Loucy (cell line): Measurements from ENCODE around the gene C1orf174.
"Not testable (repeated sequence)": the region's sequence is repeated elsewhere in the genome, so short reads cannot be mapped to it uniquely, and the experiment has no call there.

Experiments used
- H2AFZ ChIP-seq: fragments of 200-600 bp; sonication (generic); 2 replicates; pipeline ENCODE4 v1.6.0; 2016; ENCODE audit warnings: antibody characterized with exemption, mild to moderate bottlenecking, low read length, moderate library complexity
- H3F3A ChIP-seq: fragments of 200-600 bp; 2 replicates; pipeline ENCODE4 v1.6.0; 2016; ENCODE audit warnings: antibody characterized with exemption, low read depth, mild to moderate bottlenecking
- H3K27me3 ChIP-seq: fragments of 200-600 bp; sonication (generic); 2 replicates; pipeline ENCODE4 v1.6.1; 2014; ENCODE audit warnings: low read length, mild to moderate bottlenecking; ENCODE audit not compliant: insufficient read depth, poor library complexity, severe bottlenecking
- H3K36me3 ChIP-seq: fragments of 200-600 bp; sonication (generic); 2 replicates; pipeline ENCODE4 v1.6.1; 2016; ENCODE audit warnings: low read length; ENCODE audit not compliant: insufficient read depth
- H3K4me1 ChIP-seq: fragments of 200-600 bp; sonication (generic); 2 replicates; pipeline ENCODE4 v1.5.1; 2014; ENCODE audit warnings: low read length, mild to moderate bottlenecking; ENCODE audit not compliant: insufficient read depth, poor library complexity, severe bottlenecking
- H3K4me2 ChIP-seq: fragments of 200-600 bp; sonication (generic); 2 replicates; pipeline ENCODE4 v1.6.0; 2014; ENCODE audit warnings: antibody characterized with exemption, low read length, low read depth, mild to moderate bottlenecking; ENCODE audit not compliant: poor library complexity, severe bottlenecking
- H3K4me3 ChIP-seq: fragments of 200-600 bp; sonication (generic); 2 replicates; pipeline ENCODE4 v1.5.1; 2014; ENCODE audit warnings: low read length, mild to moderate bottlenecking, mixed read lengths; ENCODE audit not compliant: poor library complexity, severe bottlenecking
- H3K79me2 ChIP-seq: fragments of 200-600 bp; sonication (generic); 2 replicates; pipeline ENCODE4 v1.6.1; 2014; ENCODE audit warnings: low read length; ENCODE audit not compliant: insufficient read depth
- H3K9ac ChIP-seq: fragments of 200-600 bp; sonication (generic); 2 replicates; pipeline ENCODE4 v1.6.0; 2014; ENCODE audit warnings: mild to moderate bottlenecking, low read depth, low read length, moderate library complexity; ENCODE audit not compliant: poor library complexity, severe bottlenecking
- H3K9me2 ChIP-seq: fragments of 200-600 bp; sonication (generic); replicated peaks from 2 replicates; pipeline ENCODE4 v1.6.1; 2016; ENCODE audit warnings: low read depth, low read length, mixed read lengths
- H3K9me3 ChIP-seq: fragments of 200-600 bp; sonication (generic); 2 replicates; pipeline ENCODE4 v1.6.1; 2014; ENCODE audit warnings: mild to moderate bottlenecking, antibody characterized with exemption, low read length, low read depth; ENCODE audit not compliant: insufficient read depth
- H4K20me1 ChIP-seq: fragments of 200-600 bp; sonication (generic); 2 replicates; pipeline ENCODE4 v1.6.0; 2014; ENCODE audit warnings: antibody characterized with exemption, low read length, mild to moderate bottlenecking; ENCODE audit not compliant: insufficient read depth, poor library complexity, severe bottlenecking
- EZH2phosphoT487 ChIP-seq: fragments of 200-600 bp; IDR thresholded peaks from 2 replicates; pipeline ENCODE4 v1.6.1; 2018; ENCODE audit warnings: antibody characterized with exemption, mild to moderate bottlenecking, moderate library complexity, borderline replicate concordance
- TF ChIP-seq, protein P1 (sequence below): fragments of 200-600 bp; sonication (generic); conservative IDR thresholded peaks from 2 replicates; pipeline ENCODE4 v1.5.1; 2014; ENCODE audit warnings: mild to moderate bottlenecking, antibody characterized with exemption, low read length

C1orf174 gene

DNA sequence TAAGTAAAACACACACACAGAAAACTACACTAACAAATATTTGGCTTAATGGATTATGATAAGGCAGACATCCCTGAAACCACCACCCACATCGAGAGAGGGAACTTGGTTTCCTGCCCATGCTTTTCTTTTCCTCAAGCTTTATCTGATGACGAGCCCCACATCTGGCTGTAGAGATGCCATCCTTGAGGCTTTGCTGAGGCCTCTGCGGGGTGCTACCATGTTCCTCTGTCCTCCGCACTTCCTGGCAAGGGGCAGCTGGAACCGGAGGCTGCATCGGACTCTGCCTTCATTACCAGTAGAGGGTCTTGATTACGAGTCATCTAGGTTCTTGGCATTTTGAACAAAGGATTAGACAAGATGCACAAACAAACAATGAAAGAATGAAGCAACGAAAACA is 21.7 kb upstream of the C1orf174 start:
- no peaks in the 10 kb centered on the region for H3F3A ChIP-seq
- no peak overlapping the region for H3K4me3 ChIP-seq
- no peaks in the 10 kb centered on the region for H3K79me2 ChIP-seq
- no peaks in the 10 kb centered on the region for H3K9me2 ChIP-seq
- H2AFZ ChIP-seq = no peak overlapping the region
- no peaks in the 10 kb centered on the region for H3K4me1 ChIP-seq
- no peak overlapping the region for H3K4me2 ChIP-seq
- H4K20me1 ChIP-seq = no peaks in the 10 kb centered on the region
- no peaks in the 10 kb centered on the region for H3K36me3 ChIP-seq
- H3K27me3 ChIP-seq = no peaks in the 10 kb centered on the region
- no peak overlapping the region for H3K9ac ChIP-seq
- no peaks in the 10 kb centered on the region; the same call in 1 of the 2 replicates for H3K9me3 ChIP-seq
- TF ChIP-seq, protein P1, sequence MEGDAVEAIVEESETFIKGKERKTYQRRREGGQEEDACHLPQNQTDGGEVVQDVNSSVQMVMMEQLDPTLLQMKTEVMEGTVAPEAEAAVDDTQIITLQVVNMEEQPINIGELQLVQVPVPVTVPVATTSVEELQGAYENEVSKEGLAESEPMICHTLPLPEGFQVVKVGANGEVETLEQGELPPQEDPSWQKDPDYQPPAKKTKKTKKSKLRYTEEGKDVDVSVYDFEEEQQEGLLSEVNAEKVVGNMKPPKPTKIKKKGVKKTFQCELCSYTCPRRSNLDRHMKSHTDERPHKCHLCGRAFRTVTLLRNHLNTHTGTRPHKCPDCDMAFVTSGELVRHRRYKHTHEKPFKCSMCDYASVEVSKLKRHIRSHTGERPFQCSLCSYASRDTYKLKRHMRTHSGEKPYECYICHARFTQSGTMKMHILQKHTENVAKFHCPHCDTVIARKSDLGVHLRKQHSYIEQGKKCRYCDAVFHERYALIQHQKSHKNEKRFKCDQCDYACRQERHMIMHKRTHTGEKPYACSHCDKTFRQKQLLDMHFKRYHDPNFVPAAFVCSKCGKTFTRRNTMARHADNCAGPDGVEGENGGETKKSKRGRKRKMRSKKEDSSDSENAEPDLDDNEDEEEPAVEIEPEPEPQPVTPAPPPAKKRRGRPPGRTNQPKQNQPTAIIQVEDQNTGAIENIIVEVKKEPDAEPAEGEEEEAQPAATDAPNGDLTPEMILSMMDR = no peak
- no peak for TF ChIP-seq EZH2phosphoT487

DNA sequence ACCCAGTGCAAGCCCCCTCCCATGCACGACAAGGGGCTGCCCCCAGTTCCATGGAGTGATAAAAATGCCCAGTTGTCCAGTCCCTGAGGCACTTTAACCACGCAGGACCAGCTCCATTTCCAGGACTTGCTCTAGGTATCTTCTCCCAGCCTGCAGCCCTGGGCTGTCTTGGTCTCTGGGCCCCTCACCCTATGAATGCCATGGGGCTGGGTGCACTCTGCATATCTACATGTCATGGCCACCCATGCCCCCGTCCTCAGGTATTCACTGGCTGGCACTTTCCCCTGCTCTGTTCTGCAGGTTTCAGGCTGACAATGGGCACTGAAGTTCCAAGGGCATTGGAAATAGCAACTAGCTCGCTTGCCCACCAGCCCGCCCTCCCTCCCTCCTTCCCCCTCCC is 19.6 kb upstream of the C1orf174 start:
- H3K9ac ChIP-seq = no peak overlapping the region
- H3K9me2 ChIP-seq = no peaks in the 10 kb centered on the region
- no peak for TF ChIP-seq EZH2phosphoT487
- TF ChIP-seq, protein P1 = no peak
- no peaks in the 10 kb centered on the region for H4K20me1 ChIP-seq
- H3K79me2 ChIP-seq = no peaks in the 10 kb centered on the region
- H2AFZ ChIP-seq = no peak overlapping the region
- no peaks in the 10 kb centered on the region for H3K27me3 ChIP-seq
- H3F3A ChIP-seq = no peaks in the 10 kb centered on the region
- H3K4me2 ChIP-seq = no peak overlapping the region
- no peaks in the 10 kb centered on the region for H3K9me3 ChIP-seq
- H3K36me3 ChIP-seq = no peaks in the 10 kb centered on the region
- H3K4me1 ChIP-seq = no peaks in the 10 kb centered on the region
- H3K4me3 ChIP-seq = no peak overlapping the region

DNA sequence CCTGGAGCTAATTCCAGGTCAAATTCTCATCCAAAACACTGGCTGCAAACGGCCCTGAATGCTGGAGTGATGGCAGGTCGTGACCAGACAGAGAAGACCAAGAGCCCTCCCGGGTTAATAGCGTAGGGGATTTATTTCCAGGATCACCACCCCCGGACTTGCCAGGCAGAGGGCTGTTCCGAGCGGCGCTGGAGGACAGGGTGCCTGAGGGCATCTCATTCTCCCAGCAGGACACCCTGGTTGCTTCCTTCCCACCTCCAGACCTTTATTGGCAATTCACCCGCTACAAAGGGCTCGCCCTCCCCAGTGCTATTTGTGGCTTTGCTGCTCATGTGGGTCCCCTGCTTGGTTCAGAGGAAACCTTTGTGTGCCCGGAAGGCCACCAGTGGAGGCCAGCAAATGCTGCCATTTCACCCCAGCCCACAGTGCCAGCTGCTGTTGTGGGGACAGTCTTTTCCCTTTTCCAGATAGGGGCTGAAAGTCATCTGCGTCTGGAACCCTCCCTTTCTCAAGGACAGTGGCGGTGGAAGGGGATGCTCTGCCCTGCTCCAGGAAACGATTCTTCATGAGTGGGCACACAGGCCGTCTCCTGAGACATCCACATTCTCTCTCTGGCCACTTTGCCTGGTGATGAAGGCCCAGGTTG is 19.0 kb upstream of the C1orf174 start:
- TF ChIP-seq, protein P1 = no peak
- TF ChIP-seq EZH2phosphoT487 = no peak
- Histone ChIP-seq H4K20me1 (no peaks in the 10 kb centered on the region), H3K9me3 (no peaks in the 10 kb centered on the region), H3K79me2 (no peaks in the 10 kb centered on the region), H3K9me2 (no peaks in the 10 kb centered on the region), H3K4me1 (no peaks in the 10 kb centered on the region), H3K27me3 (no peaks in the 10 kb centered on the region), H2AFZ (no peak overlapping the region), H3K4me2 (no peak overlapping the region), H3K4me3 (no peak overlapping the region), H3F3A (no peaks in the 10 kb centered on the region), H3K36me3 (no peaks in the 10 kb centered on the region), H3K9ac (no peak overlapping the region)

DNA sequence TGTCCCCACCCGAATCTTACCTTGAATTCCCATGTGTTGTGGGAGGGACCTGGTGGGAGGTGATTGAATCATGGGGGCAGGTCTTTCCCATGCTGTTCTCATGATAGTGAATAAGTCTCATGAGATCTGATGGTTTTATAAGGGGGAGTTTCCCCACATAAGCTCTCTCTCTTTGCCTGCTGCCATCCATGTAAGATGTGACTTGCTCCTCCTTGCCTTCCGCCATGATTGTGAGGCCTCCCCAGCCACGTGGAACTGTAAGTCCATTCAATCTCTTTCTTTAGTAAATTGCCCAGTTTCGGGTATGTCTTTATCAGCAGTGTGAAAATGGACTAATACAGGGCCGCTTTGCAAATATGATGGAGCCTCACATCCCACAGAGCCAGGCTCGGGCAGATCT is 18.3 kb upstream of the C1orf174 start:
- H4K20me1 ChIP-seq, H3K79me2 ChIP-seq, H3K4me3 ChIP-seq, H3K9me2 ChIP-seq, H3K27me3 ChIP-seq, H3K9ac ChIP-seq, H3K4me1 ChIP-seq, H3F3A ChIP-seq, H2AFZ ChIP-seq, H3K36me3 ChIP-seq, H3K4me2 ChIP-seq, H3K9me3 ChIP-seq: not testable (repeated sequence)
